Osteoblast (primary cell): ENCODE data around the gene CALU. TPM values are rescaled to one million over a fixed set of nuclear protein-coding genes. Genes with fewer than 3 reads are reported as not detected.

Source experiments
- DNase-seq: peaks from one replicate; pipeline ENCODE4 v3.0.0; 2011; ENCODE audit warnings: low spot score, mixed read lengths; ENCODE audit not compliant: insufficient read length; ENCODE audit errors: missing footprints
- H2AFZ ChIP-seq: 2 replicates; pipeline ENCODE4 v1.6.0; 2011; ENCODE audit warnings: mild to moderate bottlenecking, low read length
- H3K27ac ChIP-seq: 2 replicates; pipeline ENCODE4 v1.5.1; 2011; ENCODE audit warnings: mild to moderate bottlenecking, low read depth, low read length, moderate library complexity
- H3K27me3 ChIP-seq: 2 replicates; pipeline ENCODE4 v1.6.0; 2012; ENCODE audit warnings: mild to moderate bottlenecking, control low read depth, inconsistent platforms, low read length, moderate library complexity; ENCODE audit not compliant: insufficient read depth
- H3K36me3 ChIP-seq: 2 replicates; pipeline ENCODE4 v1.5.1; 2011; ENCODE audit warnings: mild to moderate bottlenecking, low read length, control low read depth, moderate library complexity; ENCODE audit not compliant: insufficient read depth
- H3K4me1 ChIP-seq: 2 replicates; pipeline ENCODE4 v1.5.1; 2011; ENCODE audit warnings: mild to moderate bottlenecking, low read length, control low read depth, moderate library complexity; ENCODE audit not compliant: insufficient read depth
- H3K4me2 ChIP-seq: 2 replicates; pipeline ENCODE4 v1.6.0; 2011; ENCODE audit warnings: mild to moderate bottlenecking, low read length; ENCODE audit not compliant: insufficient read depth
- H3K4me3 ChIP-seq: fragments of 200-600 bp; sonication (generic); 3 replicates; pipeline ENCODE4 v1.5.1; 2012; ENCODE audit warnings: mild to moderate bottlenecking, low read length, inconsistent platforms; ENCODE audit not compliant: insufficient read depth
- H3K79me2 ChIP-seq: 2 replicates; pipeline ENCODE4 v1.6.0; 2012; ENCODE audit warnings: mild to moderate bottlenecking, low read length, control low read depth, inconsistent platforms; ENCODE audit not compliant: insufficient read depth
- H3K9me3 ChIP-seq: 2 replicates; pipeline ENCODE4 v1.5.1; 2011; ENCODE audit warnings: low read depth, low read length, control low read depth
- H4K20me1 ChIP-seq: 2 replicates; pipeline ENCODE4 v1.6.0; 2012; ENCODE audit warnings: mild to moderate bottlenecking, low read length, control low read depth; ENCODE audit not compliant: insufficient read depth
- total RNA-seq: library from RNA; depleted of rRNA; stranded (reverse); fragments of >200 nt; gene quantifications from 2 replicates; pipeline ENCODE4 v1.2.3, GENCODE V29; 2012
- TF ChIP-seq, protein P1 (sequence below): IDR thresholded peaks from 2 replicates; pipeline ENCODE4 v1.5.1; 2011; ENCODE audit warnings: mild to moderate bottlenecking, low read depth, low read length, moderate library complexity; ENCODE audit errors: extremely low read depth

The CALU gene
- total RNA-seq, 1 donor, result 708 TPM

DNA sequence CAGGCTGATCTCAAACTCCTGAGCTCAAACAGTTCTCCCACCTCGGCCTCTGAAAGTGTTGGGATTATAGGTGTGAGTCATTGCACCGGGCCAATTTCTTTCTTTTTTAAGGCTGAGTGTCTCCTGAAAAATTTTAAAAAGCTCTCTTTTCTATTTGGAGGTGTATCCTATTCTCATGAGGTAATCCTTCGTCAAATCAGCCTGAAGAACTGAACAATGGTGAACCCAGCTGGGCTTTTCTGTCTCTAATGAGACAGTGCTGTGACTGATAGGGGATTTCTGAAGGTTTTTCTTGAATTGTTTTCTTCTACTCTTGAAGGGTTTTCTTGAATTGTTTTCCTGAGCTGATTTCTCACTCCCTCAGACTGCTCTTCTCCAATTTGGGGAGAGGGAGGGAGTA is 30.9 kb upstream of the CALU start:
- Histone ChIP-seq H3K9me3 (no peaks in the 10 kb centered on the region), H3K27me3 (no peaks in the 10 kb centered on the region), H3K36me3 (no peaks in the 10 kb centered on the region), H3K4me1 (no peaks in the 10 kb centered on the region), H2AFZ (no peak overlapping the region), H3K79me2 (no peaks in the 10 kb centered on the region), H4K20me1 (no peaks in the 10 kb centered on the region), H3K27ac (no peak overlapping the region), H3K4me2 (no peak overlapping the region), H3K4me3 (no peak overlapping the region)
- TF ChIP-seq, protein P1, sequence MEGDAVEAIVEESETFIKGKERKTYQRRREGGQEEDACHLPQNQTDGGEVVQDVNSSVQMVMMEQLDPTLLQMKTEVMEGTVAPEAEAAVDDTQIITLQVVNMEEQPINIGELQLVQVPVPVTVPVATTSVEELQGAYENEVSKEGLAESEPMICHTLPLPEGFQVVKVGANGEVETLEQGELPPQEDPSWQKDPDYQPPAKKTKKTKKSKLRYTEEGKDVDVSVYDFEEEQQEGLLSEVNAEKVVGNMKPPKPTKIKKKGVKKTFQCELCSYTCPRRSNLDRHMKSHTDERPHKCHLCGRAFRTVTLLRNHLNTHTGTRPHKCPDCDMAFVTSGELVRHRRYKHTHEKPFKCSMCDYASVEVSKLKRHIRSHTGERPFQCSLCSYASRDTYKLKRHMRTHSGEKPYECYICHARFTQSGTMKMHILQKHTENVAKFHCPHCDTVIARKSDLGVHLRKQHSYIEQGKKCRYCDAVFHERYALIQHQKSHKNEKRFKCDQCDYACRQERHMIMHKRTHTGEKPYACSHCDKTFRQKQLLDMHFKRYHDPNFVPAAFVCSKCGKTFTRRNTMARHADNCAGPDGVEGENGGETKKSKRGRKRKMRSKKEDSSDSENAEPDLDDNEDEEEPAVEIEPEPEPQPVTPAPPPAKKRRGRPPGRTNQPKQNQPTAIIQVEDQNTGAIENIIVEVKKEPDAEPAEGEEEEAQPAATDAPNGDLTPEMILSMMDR, result no peak
- no peak for DNase-seq

DNA sequence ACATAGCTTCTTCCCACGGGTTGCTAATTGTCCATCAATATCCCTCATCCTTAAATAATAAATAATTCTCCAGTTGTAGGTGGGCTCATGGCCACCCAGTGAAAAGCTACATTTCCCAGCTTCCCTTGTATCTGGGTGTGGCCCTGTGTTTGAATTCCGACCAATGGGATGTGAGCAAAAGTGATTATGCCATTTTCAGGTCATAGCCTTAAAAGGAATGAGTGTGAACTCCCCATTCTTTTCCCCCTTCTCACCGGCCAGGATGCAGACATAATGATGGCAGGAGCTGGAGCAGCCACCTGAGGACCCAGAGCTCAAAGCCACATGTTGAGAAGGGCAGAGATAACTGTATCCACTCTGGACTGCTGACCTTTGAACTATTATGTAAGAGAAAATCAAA is 30.3 kb upstream of the CALU start:
- Histone ChIP-seq H3K79me2 (no peaks in the 10 kb centered on the region), H3K9me3 (no peaks in the 10 kb centered on the region), H3K27me3 (no peaks in the 10 kb centered on the region), H2AFZ (no peak overlapping the region), H3K36me3 (no peaks in the 10 kb centered on the region), H3K4me3 (no peak overlapping the region), H3K4me2 (no peak overlapping the region), H4K20me1 (no peaks in the 10 kb centered on the region), H3K4me1 (no peaks in the 10 kb centered on the region), H3K27ac (no peak overlapping the region)
- TF ChIP-seq, protein P1, result no peak
- DNase-seq, result no peak

DNA sequence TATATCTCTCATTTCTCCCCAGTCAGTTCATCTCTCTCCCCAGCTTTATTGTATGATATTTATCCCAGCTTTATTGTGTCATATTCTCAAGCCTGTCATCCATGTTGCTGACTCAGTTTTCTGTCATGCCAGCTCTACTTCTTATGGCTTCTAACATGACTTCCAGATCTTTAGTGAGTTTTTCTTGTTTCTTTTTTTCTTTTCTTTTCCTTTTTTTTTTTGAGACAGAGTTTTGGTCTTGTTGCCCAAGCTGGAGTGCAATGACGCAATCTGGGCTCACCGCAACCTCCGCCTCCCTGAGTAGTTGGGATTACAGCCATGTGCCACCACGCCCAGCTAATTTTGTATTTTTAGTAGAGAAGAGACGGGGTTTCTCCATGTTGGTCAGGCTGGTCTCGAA is 28.7 kb upstream of the CALU start:
- no peaks in the 10 kb centered on the region for H3K79me2 ChIP-seq
- TF ChIP-seq, protein P1, result no peak
- H3K4me3 ChIP-seq, result no peak overlapping the region
- H3K9me3 ChIP-seq, result no peaks in the 10 kb centered on the region
- no peak overlapping the region for H2AFZ ChIP-seq
- H3K4me2 ChIP-seq, result peak overlapping the region; percentile 10
- no peaks in the 10 kb centered on the region for H4K20me1 ChIP-seq
- no peaks in the 10 kb centered on the region for H3K4me1 ChIP-seq
- H3K36me3 ChIP-seq, result no peaks in the 10 kb centered on the region
- H3K27me3 ChIP-seq, result no peaks in the 10 kb centered on the region
- no peak overlapping the region for H3K27ac ChIP-seq
- no peak for DNase-seq

DNA sequence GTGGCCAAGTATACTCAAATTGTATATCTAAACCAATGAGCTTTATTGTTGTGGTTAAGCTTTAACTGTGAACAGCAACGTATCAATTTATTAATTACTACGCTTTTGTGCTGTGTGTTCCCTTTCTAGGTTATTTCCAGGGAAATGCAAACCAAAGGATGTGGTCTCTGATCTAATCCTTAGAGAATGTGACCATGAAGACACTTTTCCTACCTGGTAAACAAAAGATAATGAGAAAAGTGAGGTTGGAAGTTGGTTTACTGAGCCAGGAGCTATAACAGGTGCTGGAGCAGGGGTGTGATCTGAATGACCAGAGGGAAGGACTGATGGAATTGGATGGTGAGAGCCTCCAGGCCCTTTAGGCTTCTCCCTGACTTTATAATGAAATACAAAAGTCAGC is 25.4 kb upstream of the CALU start:
- Histone ChIP-seq H3K4me1 (no peaks in the 10 kb centered on the region), H3K4me2 (no peak overlapping the region), H3K9me3 (no peaks in the 10 kb centered on the region), H3K36me3 (no peaks in the 10 kb centered on the region), H3K79me2 (no peaks in the 10 kb centered on the region), H3K27me3 (peaks cover 12% of the 10 kb centered on the region), H3K27ac (no peak overlapping the region), H2AFZ (no peak overlapping the region), H3K4me3 (no peak overlapping the region), H4K20me1 (no peaks in the 10 kb centered on the region)
- DNase-seq, result no peak
- TF ChIP-seq, protein P1, result no peak
